HG02981 (cell line): ENCODE measurements around the gene STK32B.
"Not testable (repeated sequence)": the region's sequence is repeated elsewhere in the genome, so short reads cannot be mapped to it uniquely, and the experiment has no call there.

ENCODE experiments used
- ATAC-seq: cut with Tn5 transposase; IDR thresholded peaks from one replicate; pipeline ENCODE4 v1.9.1; 2021; ENCODE audit warnings: mild to moderate bottlenecking, moderate library complexity; ENCODE audit not compliant: unreplicated experiment

The STK32B gene

DNA sequence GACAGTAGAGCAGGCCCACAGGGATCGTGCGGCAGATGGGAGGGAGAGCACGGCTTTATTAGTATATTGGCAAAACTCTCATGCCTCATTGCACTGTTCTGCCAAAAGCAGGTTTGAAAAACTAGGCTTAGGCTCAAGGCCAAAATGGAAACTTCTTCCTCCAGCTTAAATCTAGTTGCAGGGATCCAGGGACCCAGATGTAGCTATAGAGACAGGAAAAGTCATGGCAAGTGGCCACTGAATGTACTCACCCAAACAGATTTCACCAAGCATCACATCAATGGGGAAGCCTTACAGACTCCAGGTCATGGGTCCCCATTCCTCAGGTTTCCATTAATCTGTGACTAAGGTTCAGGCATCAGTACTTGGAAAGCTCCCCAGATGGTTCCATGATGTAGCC is 149.2 kb downstream of the STK32B start:
- ATAC-seq: no peak

DNA sequence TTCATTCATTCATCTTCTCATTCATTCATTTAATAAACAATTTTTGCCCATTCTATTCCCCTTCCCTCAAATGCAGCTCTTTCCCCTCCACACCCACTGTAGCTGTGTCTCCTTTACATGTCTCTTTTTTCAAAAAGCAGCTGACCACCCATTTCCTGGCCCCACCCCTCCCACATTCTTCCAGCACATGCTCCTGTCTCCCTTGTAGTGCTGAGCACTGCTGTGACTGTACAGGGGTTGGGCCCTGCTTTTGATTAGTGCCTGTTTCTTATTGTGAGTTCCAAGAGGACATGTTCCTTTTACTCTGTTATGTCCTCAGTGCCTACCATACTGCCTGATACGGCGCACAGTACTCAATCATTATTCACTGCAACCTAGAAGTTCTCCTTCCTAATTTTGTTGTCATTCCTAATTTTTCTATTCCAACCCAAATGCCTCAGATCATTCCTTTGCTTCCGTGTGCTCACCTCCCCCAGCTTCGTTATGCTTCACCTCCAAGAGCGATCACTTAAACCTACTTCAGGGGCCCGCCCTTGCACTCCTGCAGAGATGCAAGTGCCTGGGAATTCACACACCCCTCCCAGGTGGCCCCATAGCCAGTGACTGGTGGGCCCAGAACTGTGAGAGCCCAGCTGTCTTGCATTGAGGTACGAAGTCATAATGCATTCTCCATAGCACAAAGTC is 152.2 kb downstream of the STK32B start:
- ATAC-seq: no peak

DNA sequence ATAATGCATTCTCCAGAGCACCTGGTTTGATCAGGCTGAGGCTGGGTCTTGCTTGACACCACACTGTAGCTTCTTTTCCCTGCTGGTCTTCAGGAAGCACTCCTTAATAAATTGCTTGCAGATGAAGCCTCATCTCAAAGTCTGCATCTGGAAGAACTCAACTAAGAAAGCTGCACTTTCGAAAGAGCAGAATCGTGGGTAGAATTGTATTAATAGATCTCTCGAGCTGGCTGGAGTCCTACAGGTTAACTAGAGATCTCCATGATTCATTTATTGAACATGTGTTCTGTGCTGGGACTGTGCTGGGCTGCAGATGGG is 152.7 kb downstream of the STK32B start:
- no peak for ATAC-seq

DNA sequence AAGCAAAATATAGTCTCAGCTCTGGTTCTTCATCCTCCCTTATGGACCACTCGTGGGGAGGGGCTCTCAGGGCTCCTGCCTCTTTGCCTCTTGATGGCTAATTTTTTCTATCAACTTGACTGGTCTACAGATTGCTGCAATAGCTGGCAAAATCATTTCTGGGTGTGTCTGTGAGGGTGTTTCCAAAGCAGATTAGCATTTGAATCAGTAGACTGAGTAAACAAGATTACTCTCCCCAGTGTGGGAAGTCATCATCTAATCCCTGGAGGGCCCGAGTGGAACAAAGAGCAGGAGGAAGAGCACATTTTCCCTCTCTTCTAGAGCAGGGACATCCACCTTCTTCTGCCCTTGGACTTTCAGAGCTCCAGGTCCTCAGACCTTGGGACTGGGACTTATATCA is 153.5 kb downstream of the STK32B start:
- no peak for ATAC-seq

DNA sequence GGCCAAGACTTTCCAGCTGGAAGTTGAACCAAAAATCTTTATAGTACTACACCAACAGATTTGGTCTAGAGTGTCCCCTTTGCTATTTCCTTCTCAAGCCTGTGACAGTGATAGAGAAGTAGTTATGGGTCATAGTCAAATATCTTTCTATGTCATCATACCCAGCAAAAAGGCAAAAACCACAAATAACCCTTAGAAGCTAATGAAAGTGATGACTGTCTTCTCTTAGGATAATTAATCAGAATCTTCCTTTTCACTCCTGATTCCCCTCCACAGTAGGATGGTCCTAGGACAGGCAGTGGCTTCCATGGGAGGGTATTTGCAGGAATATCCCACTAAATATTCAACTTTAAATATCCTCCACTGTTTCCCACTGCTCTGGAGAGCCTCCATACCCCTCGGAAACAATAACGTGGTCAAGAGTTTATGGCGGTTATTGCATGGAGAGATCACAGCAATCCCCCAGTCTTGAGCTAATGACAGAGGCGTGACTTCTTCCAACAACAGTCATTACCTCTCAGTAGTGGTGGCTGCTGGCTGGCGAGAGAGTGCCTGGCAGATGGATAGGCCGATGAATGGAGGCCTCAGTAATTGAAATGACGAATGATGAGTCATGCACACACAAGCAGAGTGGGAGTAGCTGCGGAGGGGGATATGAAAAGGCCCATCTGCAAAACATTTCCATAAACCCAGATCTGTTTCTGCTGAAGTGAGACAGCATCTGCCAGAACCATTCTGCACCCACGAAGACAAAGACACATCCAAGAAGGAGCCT is 154.9 kb downstream of the STK32B start:
- ATAC-seq: no peak

DNA sequence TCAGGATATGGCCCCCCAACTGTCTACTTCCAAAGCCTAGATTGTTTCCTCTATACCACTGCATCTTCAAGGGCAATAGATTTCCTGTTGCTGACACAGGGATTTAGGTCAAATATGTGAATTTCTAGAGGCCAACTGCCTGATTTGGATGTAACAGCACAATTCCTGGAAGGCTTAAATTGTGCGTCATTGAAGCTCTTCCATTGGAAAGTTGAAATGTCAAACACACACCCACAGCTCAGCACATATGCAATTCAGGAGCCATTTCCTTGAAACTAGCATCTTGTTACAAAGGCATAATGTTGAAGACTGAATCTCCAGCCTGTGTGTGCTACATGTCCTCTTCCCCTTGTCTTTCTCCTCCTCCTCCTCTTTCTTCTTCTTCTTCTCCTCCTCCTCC is 158.6 kb downstream of the STK32B start:
- no peak for ATAC-seq

DNA sequence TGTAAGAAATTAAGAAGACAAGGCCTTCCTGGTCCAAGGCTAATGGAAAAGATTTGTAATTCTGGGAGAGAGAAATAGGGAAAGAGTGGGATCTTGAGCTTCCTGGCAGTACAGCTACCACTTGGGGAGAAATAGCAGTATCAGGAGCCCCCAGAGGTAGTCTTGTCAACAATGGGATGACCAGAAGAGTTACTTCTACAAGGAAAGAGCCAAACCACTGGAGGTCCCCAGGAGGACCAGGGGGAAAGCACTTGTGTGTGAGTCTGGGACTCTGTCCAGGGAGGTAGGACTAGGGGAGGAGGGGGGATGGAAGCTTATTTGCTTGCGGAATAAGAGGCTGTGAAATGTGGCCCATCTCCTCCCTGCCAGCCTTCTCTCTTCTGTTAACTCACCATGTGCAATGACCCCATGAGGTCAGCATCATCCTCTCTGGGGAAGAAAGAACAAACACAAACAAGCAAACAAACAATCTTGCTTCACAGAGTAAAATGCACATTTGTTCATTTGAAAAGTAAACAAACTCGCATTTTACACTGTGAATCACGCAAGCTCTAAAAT is 160.1 kb downstream of the STK32B start:
- no peak for ATAC-seq

DNA sequence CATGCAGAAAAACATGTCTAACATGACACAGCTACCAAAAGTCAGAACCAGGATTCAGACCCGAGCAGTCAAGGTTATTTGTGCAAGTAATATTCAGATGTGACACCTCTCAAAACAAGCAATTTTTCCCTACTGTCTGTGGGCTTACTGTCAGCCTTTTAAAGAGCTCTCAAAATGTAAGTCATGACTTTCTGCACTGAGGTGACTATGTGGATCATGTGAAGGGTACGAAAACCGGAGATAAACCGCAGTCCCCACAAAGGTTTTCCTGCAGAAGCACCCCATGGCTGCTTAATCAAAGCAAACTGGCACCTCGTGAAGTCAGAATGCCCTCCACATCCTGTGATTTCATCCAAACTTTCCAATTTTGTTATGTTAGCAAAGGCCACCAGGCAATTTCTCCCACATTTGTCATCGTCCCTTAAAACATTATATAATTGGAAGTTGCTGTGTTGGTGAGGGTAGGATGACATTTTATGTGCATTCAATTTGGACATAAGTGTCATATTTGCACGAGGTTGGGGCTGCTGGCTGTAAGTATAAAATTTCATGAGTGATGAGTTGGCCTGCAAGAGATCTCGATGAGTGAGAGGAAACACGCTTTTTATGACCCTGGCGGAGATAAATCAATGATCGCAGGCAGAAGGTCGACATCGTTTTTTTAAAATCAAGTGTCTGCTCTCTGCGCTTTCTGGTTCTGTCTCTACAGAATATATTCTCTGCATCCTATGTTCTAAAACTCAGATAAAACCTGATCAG is 161.2 kb downstream of the STK32B start:
- ATAC-seq: no peak

DNA sequence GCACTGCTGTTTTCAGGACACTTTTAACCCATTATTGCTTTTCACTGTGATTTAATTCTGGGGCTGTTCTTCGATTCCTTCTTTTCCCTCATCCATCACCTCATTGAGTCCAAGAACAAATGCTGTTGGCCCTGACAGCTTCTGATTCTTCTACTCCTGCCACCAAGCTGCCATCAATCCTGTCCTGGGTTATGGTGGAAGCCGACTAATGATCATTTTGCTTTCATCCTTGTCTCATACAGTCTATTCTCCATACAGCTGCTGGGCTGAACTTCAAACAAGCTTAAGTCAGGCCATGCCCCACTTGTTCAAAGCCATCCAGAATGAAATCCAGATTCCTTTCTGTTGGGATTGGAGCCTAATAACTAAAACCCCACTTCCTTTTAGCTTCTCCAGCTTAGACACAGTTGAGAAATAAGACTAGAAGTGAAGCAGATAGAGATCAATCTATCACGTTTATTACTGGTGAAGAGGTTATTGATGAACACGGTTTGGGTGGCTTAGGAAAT is 161.9 kb downstream of the STK32B start:
- ATAC-seq: no peak

DNA sequence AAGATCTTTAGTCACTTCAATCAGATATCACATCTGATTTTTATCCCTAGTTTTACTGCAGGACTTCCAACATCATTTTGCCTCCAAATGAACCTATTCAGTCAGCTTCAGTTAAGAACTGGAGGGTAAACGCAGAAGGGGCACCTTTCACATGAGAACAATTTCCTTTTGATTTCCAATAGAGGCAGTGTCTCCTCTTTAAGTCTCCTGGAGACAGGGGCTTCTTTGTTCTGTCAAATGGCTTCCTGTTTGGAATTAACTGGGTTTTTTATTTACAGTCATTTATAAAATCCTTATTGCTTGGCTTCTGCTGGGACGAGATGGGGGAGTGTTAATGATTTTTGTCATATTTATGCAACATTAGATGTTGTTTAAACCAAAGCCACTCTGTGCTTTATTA is 164.0 kb downstream of the STK32B start:
- ATAC-seq: no peak

DNA sequence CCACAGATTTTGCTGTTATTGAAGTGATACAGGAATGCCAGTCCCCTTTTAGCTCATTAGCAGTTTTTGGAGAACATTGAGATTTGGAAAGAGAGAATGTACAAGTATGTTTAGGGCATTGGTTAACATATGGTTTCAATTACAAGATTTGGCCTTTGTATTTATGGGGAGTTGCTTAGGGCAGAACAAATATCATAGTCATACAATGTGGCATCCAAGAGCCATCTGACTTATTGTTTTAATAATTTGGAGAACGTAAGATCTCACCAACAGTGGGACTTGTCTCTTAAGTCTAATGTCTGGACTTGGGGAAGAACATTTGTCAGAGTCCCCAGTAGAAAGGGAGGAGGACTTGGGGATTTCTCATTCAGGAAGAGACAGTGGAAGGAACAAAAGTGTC is 166.1 kb downstream of the STK32B start:
- ATAC-seq: no peak

DNA sequence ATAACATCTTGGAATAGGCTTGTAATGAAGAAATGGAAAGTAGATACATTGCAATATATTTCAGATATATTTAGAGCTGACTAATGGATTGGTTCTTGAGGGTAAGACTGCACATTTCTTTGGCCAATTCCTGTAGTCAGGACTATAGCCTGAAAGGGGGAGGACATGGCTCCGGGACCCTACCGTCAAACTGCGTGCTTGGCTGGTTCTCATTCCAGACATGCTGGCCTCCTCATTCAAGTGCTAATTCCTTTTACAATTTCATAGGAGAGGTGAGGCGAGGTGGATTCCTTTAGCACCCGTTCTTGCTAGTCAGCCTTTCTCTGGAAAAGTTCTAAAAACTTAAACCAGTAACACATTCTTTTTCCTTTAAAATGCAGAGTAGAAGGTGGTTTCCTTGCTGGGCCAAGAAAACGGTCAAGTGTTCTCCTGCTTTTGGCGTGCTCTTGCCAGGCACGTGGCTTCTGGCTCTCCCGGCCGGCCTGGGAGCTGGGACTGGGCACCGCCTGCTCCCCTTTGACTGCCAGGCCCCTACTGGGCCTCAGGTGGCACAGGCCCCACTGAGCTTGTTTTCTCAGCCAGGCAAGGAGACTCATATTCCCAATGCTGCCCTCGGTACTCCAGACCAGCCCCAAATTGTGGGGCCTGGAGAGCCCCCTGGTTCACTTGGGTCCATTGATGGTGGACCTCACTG is 167.2 kb downstream of the STK32B start:
- no peak for ATAC-seq

DNA sequence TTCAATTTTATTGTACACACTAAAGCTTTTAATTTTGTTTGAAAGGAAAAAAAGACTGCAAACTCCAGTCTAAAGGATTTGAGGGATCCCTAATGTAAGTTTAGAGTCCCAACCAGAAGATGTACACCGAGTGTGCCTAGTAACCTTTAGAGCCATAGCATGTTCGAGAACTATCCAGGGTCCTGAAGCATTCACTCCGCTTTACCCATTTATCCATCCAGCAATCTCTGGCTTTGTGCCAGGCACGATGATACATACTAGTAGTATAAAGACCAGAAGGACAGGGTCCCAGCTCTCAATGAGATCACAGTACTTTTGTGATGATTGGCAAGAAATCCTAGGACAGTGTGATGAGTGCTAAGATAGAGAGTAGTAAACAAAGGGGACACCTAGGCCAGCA is 168.7 kb downstream of the STK32B start:
- ATAC-seq: no peak

DNA sequence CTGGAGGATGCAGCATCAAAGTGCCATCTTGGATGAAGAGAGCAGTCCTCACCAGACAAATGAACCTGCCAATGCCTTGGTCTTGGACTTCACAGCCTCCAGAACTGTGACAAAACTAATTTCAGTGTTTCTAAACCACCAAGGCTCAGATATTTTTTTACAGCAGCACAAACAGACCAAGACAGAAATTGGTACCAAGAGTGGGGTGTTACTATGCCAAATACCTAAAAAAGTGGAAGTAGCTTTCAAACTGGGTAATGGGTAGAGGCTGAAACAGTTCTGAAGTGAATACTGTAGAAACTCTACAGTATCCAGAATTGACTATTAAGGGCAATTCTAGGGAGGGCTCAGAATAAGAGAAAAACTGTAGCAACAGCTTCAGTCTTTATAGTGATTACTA is 170.8 kb downstream of the STK32B start:
- no peak for ATAC-seq

DNA sequence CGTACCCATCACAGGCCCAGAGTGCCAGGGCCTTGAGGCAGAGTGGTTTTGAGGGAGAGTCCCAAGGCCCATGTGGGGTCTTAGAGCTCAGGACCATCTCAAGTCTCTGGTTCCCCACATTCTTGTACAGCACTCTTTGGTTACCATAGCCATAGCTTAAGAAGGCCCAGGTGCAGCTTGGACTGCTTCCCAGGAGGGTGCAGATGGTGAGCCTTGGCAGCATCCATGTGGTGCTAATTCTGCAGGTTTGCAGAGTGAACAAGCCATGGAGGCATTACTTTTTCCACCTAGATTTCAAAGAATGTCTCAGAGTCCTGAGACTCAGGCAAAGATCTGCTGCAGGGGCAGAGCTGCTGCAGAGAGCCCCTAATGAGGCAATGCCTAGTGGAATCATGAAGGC is 171.7 kb downstream of the STK32B start:
- no peak for ATAC-seq

DNA sequence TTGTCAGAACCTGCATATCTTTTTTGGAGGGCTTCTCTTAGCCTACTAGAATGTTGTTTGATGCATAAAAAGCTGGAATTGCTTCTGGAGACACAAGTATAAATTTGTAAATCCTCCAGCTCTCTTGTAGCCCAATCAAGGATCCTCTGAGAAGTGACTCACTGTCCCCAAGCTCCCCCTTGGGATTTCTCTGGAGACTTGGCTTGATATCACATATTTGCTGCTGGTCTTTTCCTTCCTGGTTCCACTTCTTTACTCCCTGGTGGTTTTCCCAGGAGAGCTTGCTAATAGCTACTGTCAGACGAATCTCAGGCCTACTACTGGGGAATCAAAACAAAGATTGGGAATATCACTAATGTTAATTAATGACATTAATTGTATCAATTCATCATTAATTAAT is 173.1 kb downstream of the STK32B start:
- ATAC-seq: no peak

DNA sequence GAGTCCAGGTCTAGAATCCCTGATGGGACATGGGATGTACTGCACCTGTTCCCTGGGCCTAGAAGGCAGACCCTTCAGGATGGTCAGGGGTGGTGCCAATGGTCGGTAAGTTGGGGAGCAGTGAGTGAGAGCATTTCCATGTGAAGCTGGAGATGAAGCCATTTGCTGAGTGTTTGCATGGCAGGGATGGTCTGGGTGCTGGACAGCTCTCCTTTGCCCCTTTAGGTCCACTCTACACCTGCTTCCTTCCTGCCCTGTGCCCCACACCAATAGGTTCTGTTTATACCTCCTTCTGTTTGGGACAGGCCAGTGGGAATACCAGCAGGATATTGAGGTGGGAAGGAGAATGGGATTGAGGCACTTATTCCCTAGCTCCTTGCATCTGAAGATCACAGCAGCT is 181.3 kb downstream of the STK32B start:
- no peak for ATAC-seq

DNA sequence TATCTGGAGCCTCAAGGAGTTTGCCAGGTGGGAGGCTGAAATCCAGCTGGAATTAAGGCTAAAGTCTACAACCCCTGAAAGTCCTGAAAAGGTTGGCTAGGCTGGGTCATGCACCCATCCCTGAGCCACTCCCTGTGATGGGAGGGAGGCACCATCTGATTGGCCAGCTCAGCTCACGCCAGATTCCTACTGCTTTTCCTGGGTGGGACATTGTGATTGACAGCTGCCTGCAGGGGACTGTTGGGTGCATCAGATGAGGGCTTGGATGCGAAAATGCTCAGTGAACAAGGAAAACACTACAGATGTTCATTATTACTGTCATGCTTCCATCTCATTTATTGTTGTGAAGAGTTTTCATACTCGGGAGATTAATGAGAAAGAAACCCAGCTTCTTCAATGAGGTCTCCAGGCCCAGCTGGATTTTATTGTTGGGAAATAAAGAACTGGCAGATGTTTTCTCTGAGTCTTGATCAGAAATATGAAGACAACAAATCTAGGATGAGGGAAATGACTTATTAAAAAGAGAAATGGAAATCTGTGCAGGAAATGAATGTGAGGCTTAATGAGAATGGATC is 185.9 kb downstream of the STK32B start:
- no peak for ATAC-seq

DNA sequence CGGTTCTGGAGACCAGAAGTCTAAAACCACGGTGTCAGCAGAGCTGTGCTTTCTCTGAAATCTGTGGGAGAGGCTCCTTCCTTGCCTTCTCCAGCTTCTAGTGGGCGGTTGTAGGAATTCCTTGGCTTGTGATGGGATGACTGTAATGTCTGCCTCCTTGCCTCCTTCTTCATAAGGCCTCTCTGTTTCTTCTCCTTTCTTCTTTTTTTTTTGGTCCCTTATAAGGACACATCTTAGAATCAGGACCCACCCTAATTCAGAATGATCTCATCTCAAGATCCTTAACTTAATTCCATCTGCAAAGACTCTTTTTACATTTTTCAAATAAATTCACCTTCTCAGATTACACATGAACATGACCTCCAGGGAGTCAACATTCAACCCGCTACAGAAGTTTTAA is 186.9 kb downstream of the STK32B start:
- ATAC-seq: no peak

DNA sequence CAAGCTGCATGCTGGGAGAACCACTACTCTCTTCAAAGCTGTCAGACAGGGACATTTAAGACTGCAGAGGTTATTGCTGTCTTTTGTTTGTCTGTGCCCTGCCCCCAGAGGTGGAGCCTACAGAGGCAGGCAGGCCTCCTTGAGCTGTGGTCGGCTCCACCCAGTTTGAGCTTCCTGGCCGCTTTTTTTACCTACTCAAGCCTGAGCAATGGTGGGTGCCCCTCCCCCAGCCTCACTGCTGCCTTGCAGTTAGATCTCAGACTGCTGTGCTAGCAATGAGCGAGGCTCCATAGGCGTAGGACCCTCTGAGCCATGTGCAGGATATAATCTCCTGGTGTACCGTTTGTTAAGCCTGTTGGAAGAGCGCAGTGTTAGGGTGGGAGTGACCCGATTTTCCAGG is 195.8 kb downstream of the STK32B start:
- not testable (repeated sequence) for ATAC-seq

DNA sequence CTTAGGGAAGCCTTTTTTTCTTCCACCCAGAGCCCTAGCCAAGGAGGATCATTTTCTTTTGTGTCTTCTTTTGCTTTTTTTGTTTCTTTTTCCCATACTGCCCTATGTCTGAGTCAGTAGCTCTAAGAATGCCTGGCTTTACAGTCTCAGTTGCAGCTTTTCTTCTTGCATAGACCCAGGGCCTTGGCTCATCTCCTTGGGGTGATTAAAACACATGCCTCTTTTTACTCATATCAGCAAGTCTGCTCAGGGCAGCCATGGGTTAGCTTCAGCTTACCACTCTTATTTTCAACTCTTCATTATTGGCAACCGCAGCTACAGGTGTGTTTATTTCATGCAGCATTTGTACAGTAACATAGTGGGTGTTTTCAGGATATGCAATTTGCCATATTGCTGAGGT is 196.5 kb downstream of the STK32B start:
- ATAC-seq: no peak
